OCI-LY3 (cell line): ENCODE results near the gene GK2.

Experiments
- CTCF ChIP-seq: fragments of 200-600, 300-600 bp; sonication (generic); IDR thresholded peaks from 2 replicates; pipeline ENCODE4 v1.5.1; 2014; ENCODE audit warnings: antibody characterized with exemption, low read length, low read depth
- EZH2phosphoT487 ChIP-seq: fragments of 200-600 bp; shearing (Covaris generic); IDR thresholded peaks from 2 replicates; pipeline ENCODE4 v1.6.1; 2018; ENCODE audit warnings: antibody characterized with exemption, mixed run types, low read depth

DNA sequence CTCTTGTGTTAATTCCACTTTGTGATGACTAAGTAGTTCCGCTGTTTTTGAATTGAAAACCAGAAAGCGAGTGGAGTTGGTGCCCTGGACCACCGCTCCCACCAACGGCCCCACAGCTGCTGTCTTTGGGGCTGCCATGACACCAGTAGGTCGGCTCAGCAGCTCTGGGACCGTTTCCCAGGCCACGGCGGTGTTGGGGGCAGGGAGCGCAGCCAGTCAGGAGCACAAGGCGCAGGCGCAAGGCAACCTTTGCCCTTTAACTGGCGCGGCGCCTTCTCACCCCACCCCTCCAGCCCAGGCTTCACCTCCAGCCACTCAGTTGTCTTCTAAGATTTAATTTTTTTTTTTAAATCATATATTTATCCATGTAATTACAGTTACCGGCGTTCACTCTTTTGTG is at the start of gene GK2:
- TF ChIP-seq CTCF (no peak), EZH2phosphoT487 (no peak)
